Measurements from ENCODE around the gene MORC3. TPM values are rescaled to one million over a fixed set of nuclear protein-coding genes. Genes with fewer than 3 reads are reported as not detected.
"Not testable (repeated sequence)": the region's sequence is repeated elsewhere in the genome, so short reads cannot be mapped to it uniquely, and the experiment has no call there.

The MORC3 gene
- 21.8 and 31.9 TPM in 2 replicates for total RNA-seq (2014; rRNA removed; shearing (Covaris generic))

GRCh38 chr21:36319767-36320420 is at the start of gene MORC3:
MORC3 (plus strand) TSS chr21:36320197; CDS start chr21:36320265, 68 bp downstream.
- DNase-seq (ENCODE audit: low spot score) = peak; percentile 99
- in situ Hi-C loops (cut with HindIII; ENCODE audit: low sequenced_read_pairs) = no loop called here

- in situ Hi-C loops (cut with HindIII; ENCODE audit: low sequenced_read_pairs); DNase-seq (ENCODE audit: low spot score): not testable (repeated sequence)
Observed at GRCh38 chr21:36270786-36271695, 49.0 kb upstream of the MORC3 start.

- in situ Hi-C loops (cut with HindIII; ENCODE audit: low sequenced_read_pairs) = no loop called here
- DNase-seq (ENCODE audit: low spot score) = no peak
Observed at GRCh38 chr21:36274128-36274527, 45.9 kb upstream of the MORC3 start.

GRCh38 chr21:36282568-36283230 is 37.3 kb upstream of the MORC3 start:
- DNase-seq (ENCODE audit: low spot score) = no peak
- in situ Hi-C loops (cut with HindIII; ENCODE audit: low sequenced_read_pairs) = no loop called here

GRCh38 chr21:36283231-36283622 is 36.8 kb upstream of the MORC3 start:
- in situ Hi-C loops (cut with HindIII; ENCODE audit: low sequenced_read_pairs); DNase-seq (ENCODE audit: low spot score): not testable (repeated sequence)

GRCh38 chr21:36288651-36289243 is 31.2 kb upstream of the MORC3 start:
- no peak for DNase-seq (ENCODE audit: low spot score)
- in situ Hi-C loops (cut with HindIII; ENCODE audit: low sequenced_read_pairs) = no loop called here

GRCh38 chr21:36291509-36291908 is 28.5 kb upstream of the MORC3 start:
- DNase-seq (ENCODE audit: low spot score) = no peak
- in situ Hi-C loops (cut with HindIII; ENCODE audit: low sequenced_read_pairs) = no loop called here

- in situ Hi-C loops (cut with HindIII; ENCODE audit: low sequenced_read_pairs) = no loop called here
- DNase-seq (ENCODE audit: low spot score) = no peak
Observed at GRCh38 chr21:36297406-36297937, 22.5 kb upstream of the MORC3 start.

- no peak for DNase-seq (ENCODE audit: low spot score)
- in situ Hi-C loops (cut with HindIII; ENCODE audit: low sequenced_read_pairs) = no loop called here
Observed at GRCh38 chr21:36297938-36298572, 21.9 kb upstream of the MORC3 start.

- DNase-seq (ENCODE audit: low spot score) = no peak
Observed at GRCh38 chr21:36306872-36307534, 13.0 kb upstream of the MORC3 start.

GRCh38 chr21:36310016-36310415 is 10.0 kb upstream of the MORC3 start:
- in situ Hi-C loops (cut with HindIII; ENCODE audit: low sequenced_read_pairs) = no loop called here

More at GRCh38 chr21:36306872-36307534, 13.0 kb upstream of the MORC3 start:
- in situ Hi-C loops (cut with HindIII; ENCODE audit: low sequenced_read_pairs) = no loop called here

GRCh38 chr21:36313446-36313845 is 6.6 kb upstream of the MORC3 start:
- in situ Hi-C loops (cut with HindIII; ENCODE audit: low sequenced_read_pairs); DNase-seq (ENCODE audit: low spot score): not testable (repeated sequence)

More at GRCh38 chr21:36310016-36310415, 10.0 kb upstream of the MORC3 start:
- no peak for DNase-seq (ENCODE audit: low spot score)

- DNase-seq (ENCODE audit: low spot score); in situ Hi-C loops (cut with HindIII; ENCODE audit: low sequenced_read_pairs): not testable (repeated sequence)
Observed at GRCh38 chr21:36316045-36316444, 4.0 kb upstream of the MORC3 start.

- in situ Hi-C loops (cut with HindIII; ENCODE audit: low sequenced_read_pairs) = no loop called here
- no peak for DNase-seq (ENCODE audit: low spot score)
Observed at GRCh38 chr21:36316872-36317484, 3.0 kb upstream of the MORC3 start.

- in situ Hi-C loops (cut with HindIII; ENCODE audit: low sequenced_read_pairs) = not testable (repeated sequence)
Observed at GRCh38 chr21:36319406-36319766, 611 bp upstream of the MORC3 start.

GRCh38 chr21:36320421-36321324 is 676 bp downstream of the MORC3 start:
- in situ Hi-C loops (cut with HindIII; ENCODE audit: low sequenced_read_pairs) = no loop called here
- DNase-seq (ENCODE audit: low spot score) = peak; percentile 55

More at GRCh38 chr21:36319406-36319766, 611 bp upstream of the MORC3 start:
- not testable (repeated sequence) for DNase-seq (ENCODE audit: low spot score)

All from G401 (cell line).